HCT116 (cell line): ENCODE results near the gene NAV3. TPM values are rescaled to one million over a fixed set of nuclear protein-coding genes. Genes with fewer than 3 reads are reported as not detected.

Experiments
- ATAC-seq: fragments of 200-7000 bp; cut with Tn5 transposase; 2 replicates; pipeline ENCODE4 v1.9.1; 2020; ENCODE audit warnings: mild to moderate bottlenecking, moderate library complexity
- BruUV-seq: library from RNA; stranded (reverse); fragments of 400-500 nt; replicated peaks from 2 replicates; lab custom pipeline; 2021; lab: Mats Ljungman, UMichigan
- CTCF ChIA-PET: fragments of 300-600 bp; sonication (Branson Sonifier 250); formaldehyde crosslinking; loops from one replicate; lab custom pipeline; 2021; ENCODE audit warnings: antibody characterized with exemption; lab: Charles Lee
- POLR2A ChIA-PET: fragments of 300-600, 350-600 bp; sonication (Branson Sonifier 250); formaldehyde crosslinking; loops from one replicate; lab custom pipeline; 2021; ENCODE audit warnings: antibody characterized with exemption; lab: Charles Lee
- RAD21 ChIA-PET, 2 experiments: fragments of 300-600 bp; sonication (Branson Sonifier 250); formaldehyde crosslinking; loops; one replicate each; lab custom pipeline; 2023; ENCODE audit warnings: low total read pairs in 2 of 2; ENCODE audit not compliant: uncharacterized antibody in 2 of 2, unreplicated experiment in 2 of 2, low non-redundant PET in 1 of 2; lab: Charles Lee
- DNase-seq: peaks from one replicate; pipeline ENCODE4 v3.0.0-alpha.2; 2010; ENCODE audit warnings: low read depth, low spot score
- H2AFZ ChIP-seq: fragments of 200-600 bp; shearing (Covaris generic), sonication (generic); 2 replicates; pipeline ENCODE4 v1.6.1; 2017; ENCODE audit warnings: low read depth, mixed run types, mixed read lengths, antibody characterized with exemption, low read length; ENCODE audit not compliant: poor library complexity, severe bottlenecking
- H3K27ac ChIP-seq: 2 replicates; pipeline ENCODE4 v1.5.1; 2012; ENCODE audit warnings: low read depth, low read length
- H3K27me3 ChIP-seq: fragments of 200-600 bp; sonication (generic); 2 replicates; pipeline ENCODE4 v1.6.1; 2016; ENCODE audit warnings: mixed run types, low read length, mixed read lengths; ENCODE audit not compliant: insufficient read depth
- H3K36me3 ChIP-seq, 2 experiments: fragments of 200-500 bp in 1 of 2; fragments of 200-600 bp in 1 of 2; sonication (Bioruptor generic) in 1 of 2; sonication (generic) in 1 of 2; 2 replicates each; pipeline versions ENCODE4 v1.5.1 to v1.6.1; 2014 to 2016; ENCODE audit warnings: low read length in 2 of 2, inconsistent platforms in 1 of 2, mixed read lengths in 1 of 2, mixed run types in 1 of 2; ENCODE audit not compliant: insufficient read depth in 2 of 2, control insufficient read depth in 1 of 2
- H3K4me1 ChIP-seq, 2 experiments: fragments of 200-600 bp in 1 of 2; sonication (generic) in 1 of 2; 2 replicates each; pipeline versions ENCODE4 v1.5.1 to v1.6.1; 2012 to 2017; ENCODE audit warnings: low read length in 2 of 2, inconsistent platforms in 1 of 2, mild to moderate bottlenecking in 1 of 2, mixed read lengths in 1 of 2, mixed run types in 1 of 2, moderate library complexity in 1 of 2; ENCODE audit not compliant: insufficient read depth in 2 of 2, control insufficient read depth in 1 of 2
- H3K4me2 ChIP-seq: fragments of 200-600 bp; sonication (generic); 2 replicates; pipeline ENCODE4 v1.6.1; 2017; ENCODE audit warnings: mixed run types, low read length, mixed read lengths
- H3K4me3 ChIP-seq, 2 experiments: fragments of 200-600 bp in 1 of 2; sonication (generic) in 1 of 2; replicated peaks in 1 of 2; 2 replicates each; pipeline ENCODE4 v1.5.1; 2011 to 2016; ENCODE audit warnings: low read length in 2 of 2, control low read depth in 1 of 2, low read depth in 1 of 2, mild to moderate bottlenecking in 1 of 2, mixed read lengths in 1 of 2, mixed run types in 1 of 2
- H3K79me2 ChIP-seq: fragments of 200-600 bp; sonication (generic); 2 replicates; pipeline ENCODE4 v1.6.1; 2017; ENCODE audit warnings: mild to moderate bottlenecking, mixed run types, low read length, moderate library complexity, mixed read lengths; ENCODE audit not compliant: insufficient read depth
- H3K9ac ChIP-seq: fragments of 200-600 bp; sonication (generic); 2 replicates; pipeline ENCODE4 v1.6.1; 2016; ENCODE audit warnings: low read length, mixed read lengths
- H3K9me2 ChIP-seq: fragments of 200-600 bp; sonication (generic), shearing (Covaris generic); 2 replicates; pipeline ENCODE4 v1.6.1; 2017; ENCODE audit warnings: mixed run types, mild to moderate bottlenecking, moderate library complexity; ENCODE audit not compliant: insufficient read depth
- H3K9me3 ChIP-seq, 2 experiments: fragments of 200-500 bp in 1 of 2; fragments of 200-600 bp in 1 of 2; sonication (Bioruptor generic) in 1 of 2; sonication (generic) in 1 of 2; 2 replicates each; pipeline ENCODE4 v1.6.1; 2014 to 2017; ENCODE audit warnings: low read length in 2 of 2, mixed read lengths in 2 of 2, inconsistent platforms in 1 of 2, low read depth in 1 of 2, mild to moderate bottlenecking in 1 of 2, mixed run types in 1 of 2, moderate library complexity in 1 of 2; ENCODE audit not compliant: control insufficient read depth in 1 of 2, insufficient read depth in 1 of 2
- H4K20me1 ChIP-seq: fragments of 200-600 bp; sonication (generic), shearing (Covaris generic); 2 replicates; pipeline ENCODE4 v1.6.1; 2017; ENCODE audit warnings: mixed run types, mild to moderate bottlenecking, moderate library complexity; ENCODE audit not compliant: insufficient read depth
- CBX3 ChIP-seq: IDR thresholded peaks from 2 replicates; pipeline ENCODE4 v1.6.1; 2012; ENCODE audit warnings: low read depth
- CTCF ChIP-seq, 3 experiments: fragments of 200-600 bp in 1 of 3; sonication (generic) in 1 of 3; IDR thresholded peaks in 2 of 3; conservative IDR thresholded peaks in 1 of 3; 2 replicates each; pipeline ENCODE4 v1.5.1; 2012 to 2017; ENCODE audit warnings: low read depth in 2 of 3, low read length in 2 of 3, antibody characterized with exemption in 1 of 3, borderline replicate concordance in 1 of 3, control low read depth in 1 of 3, mild to moderate bottlenecking in 1 of 3, mixed read lengths in 1 of 3, mixed run types in 1 of 3, moderate library complexity in 1 of 3; ENCODE audit not compliant: insufficient read depth in 1 of 3
- EGR1 ChIP-seq: IDR thresholded peaks from 2 replicates; pipeline ENCODE4 v1.6.1; 2012; ENCODE audit warnings: low read depth
- ELF1 ChIP-seq: IDR thresholded peaks from 2 replicates; pipeline ENCODE4 v1.6.1; 2012; ENCODE audit warnings: low read depth, borderline replicate concordance
- JUND ChIP-seq: IDR thresholded peaks from 2 replicates; pipeline ENCODE4 v1.6.1; 2012
- MAX ChIP-seq: IDR thresholded peaks from 2 replicates; pipeline ENCODE4 v1.6.1; 2012
- POLR2AphosphoS5 ChIP-seq: IDR thresholded peaks from 2 replicates; pipeline ENCODE4 v1.6.1; 2011; ENCODE audit warnings: mild to moderate bottlenecking, low read depth, low read length, moderate library complexity
- RAD21 ChIP-seq: IDR thresholded peaks from 2 replicates; pipeline ENCODE4 v1.6.1; 2012; ENCODE audit warnings: low read depth, mild to moderate bottlenecking
- REST ChIP-seq: IDR thresholded peaks from 2 replicates; pipeline ENCODE4 v1.6.1; 2012; ENCODE audit warnings: low read depth
- SIN3A ChIP-seq: IDR thresholded peaks from 2 replicates; pipeline ENCODE4 v1.6.1; 2012; ENCODE audit warnings: low read depth
- YY1 ChIP-seq: IDR thresholded peaks from 2 replicates; pipeline ENCODE4 v1.6.1; 2011; ENCODE audit warnings: low read length, low read depth, moderate library complexity, mild to moderate bottlenecking; ENCODE audit not compliant: insufficient replicate concordance; ENCODE audit errors: extremely low read depth
- ZBTB33 ChIP-seq: IDR thresholded peaks from 2 replicates; pipeline ENCODE4 v1.6.1; 2011; ENCODE audit warnings: mild to moderate bottlenecking, low read length, moderate library complexity; ENCODE audit not compliant: insufficient replicate concordance; ENCODE audit errors: extremely low read depth
- ZNF274 ChIP-seq: fragments of 200-500 bp; sonication (Bioruptor generic); IDR thresholded peaks from 2 replicates; pipeline ENCODE4 v1.6.1; 2014; ENCODE audit warnings: mild to moderate bottlenecking, low read depth, low read length, inconsistent platforms
- intact Hi-C: fragments of 100-400 bp; cut with micrococcal nuclease; formaldehyde crosslinking; loops from 2 replicates; pipeline ENCODE4 v1.10.0; 2022
- total RNA-seq: library from RNA; stranded (reverse); gene quantifications from one replicate; pipeline ENCODE4 v1.2.1, GENCODE V29; 2021; ENCODE audit not compliant: unreplicated experiment

Gene NAV3
- total RNA-seq, 1 experiment from 2014 or later, result 7.8 TPM

GRCh38 chr12:77953528-77954205 is 123.0 kb downstream of the NAV3 start:
- ATAC-seq (no peak), DNase-seq (no peak)
- intact Hi-C loops, result no loop called here
- ChIA-PET RAD21 (no interaction called here), CTCF (no interaction called here), POLR2A (no interaction called here)
- Histone ChIP-seq H3K9me2 (no peaks in the 10 kb centered on the region), H4K20me1 (no peaks in the 10 kb centered on the region), H3K4me1 (no peaks in the 10 kb centered on the region), H3K4me3 (no peak overlapping the region), H3K4me2 (no peak overlapping the region), H3K9me3 (no peaks in the 10 kb centered on the region), H3K36me3 (no peaks in the 10 kb centered on the region), H3K27me3 (no peaks in the 10 kb centered on the region), H3K9ac (no peak overlapping the region), H3K79me2 (no peaks in the 10 kb centered on the region), H2AFZ (no peak overlapping the region), H3K27ac (no peak overlapping the region)
- BruUV-seq, result no TSS peak
- TF ChIP-seq ELF1, result no peak
- TF ChIP-seq YY1, result no peak
- no peak for TF ChIP-seq RAD21
- no peak for TF ChIP-seq POLR2AphosphoS5
- TF ChIP-seq MAX, result no peak
- no peak for TF ChIP-seq SIN3A
- no peak for TF ChIP-seq ZNF274
- no peak for TF ChIP-seq REST
- no peak for TF ChIP-seq CTCF (IDR thresholded peaks at IDR 0.05 in 2 of 3, conservative IDR thresholded peaks at IDR 0.05 in 1 of 3; ENCODE audit: borderline replicate concordance in 1 of 3, insufficient read depth in 1 of 3, low read depth in 2 of 3, low read length in 2 of 3)
- TF ChIP-seq EGR1, result no peak
- no peak for TF ChIP-seq JUND
- TF ChIP-seq CBX3, result no peak
- no peak for TF ChIP-seq ZBTB33
